NCI-H1417 treated with DMSO at 0.1 percent for 48 hours (cell line): Measurements from ENCODE around the gene CAPG.

Experiments used
- DNase-seq: peaks from one replicate; lab custom pipeline; 2025; lab: John Stamatoyannopoulos, UW

Gene CAPG

DNA sequence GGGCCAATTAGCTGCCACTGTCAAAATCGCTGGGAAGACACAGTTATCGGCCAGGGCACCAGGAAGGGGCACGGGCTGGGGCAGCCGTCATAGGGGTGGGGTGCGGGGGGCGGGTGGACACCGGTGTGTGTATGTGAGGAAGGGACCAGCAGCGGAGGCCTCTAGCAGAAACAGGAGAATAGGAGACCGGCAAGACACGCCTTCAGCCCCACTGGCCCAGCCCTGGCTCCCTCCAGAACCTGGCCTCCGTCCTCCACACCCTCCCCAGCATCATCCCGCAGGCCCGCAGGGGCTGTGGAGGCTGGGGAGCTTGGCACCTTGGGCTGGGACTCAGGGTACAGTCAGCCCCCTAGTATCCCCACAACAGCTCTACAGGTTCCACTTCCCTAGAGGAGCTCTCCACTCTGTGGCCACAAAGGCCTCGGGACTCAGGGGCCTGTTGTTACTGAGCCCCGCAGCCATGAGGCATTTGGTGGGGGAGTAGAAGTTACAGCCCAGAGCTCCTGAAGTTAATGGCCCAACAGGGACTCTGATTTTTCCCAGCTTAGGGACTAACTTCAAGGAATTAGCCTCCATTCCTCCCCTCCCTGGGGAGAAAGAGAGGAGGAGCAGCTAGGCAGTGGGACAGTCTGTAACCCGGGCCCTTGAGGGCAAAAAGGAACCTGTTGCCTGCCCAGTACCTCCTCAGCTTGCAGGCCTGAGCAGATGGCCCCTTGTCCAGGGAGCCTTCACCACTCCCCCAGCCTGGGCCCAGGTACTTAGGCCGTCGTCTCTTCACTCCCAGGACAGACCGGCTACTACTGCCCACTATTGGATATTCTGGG, 28.2 kb upstream of the CAPG start:
- DNase-seq = no peak

DNA sequence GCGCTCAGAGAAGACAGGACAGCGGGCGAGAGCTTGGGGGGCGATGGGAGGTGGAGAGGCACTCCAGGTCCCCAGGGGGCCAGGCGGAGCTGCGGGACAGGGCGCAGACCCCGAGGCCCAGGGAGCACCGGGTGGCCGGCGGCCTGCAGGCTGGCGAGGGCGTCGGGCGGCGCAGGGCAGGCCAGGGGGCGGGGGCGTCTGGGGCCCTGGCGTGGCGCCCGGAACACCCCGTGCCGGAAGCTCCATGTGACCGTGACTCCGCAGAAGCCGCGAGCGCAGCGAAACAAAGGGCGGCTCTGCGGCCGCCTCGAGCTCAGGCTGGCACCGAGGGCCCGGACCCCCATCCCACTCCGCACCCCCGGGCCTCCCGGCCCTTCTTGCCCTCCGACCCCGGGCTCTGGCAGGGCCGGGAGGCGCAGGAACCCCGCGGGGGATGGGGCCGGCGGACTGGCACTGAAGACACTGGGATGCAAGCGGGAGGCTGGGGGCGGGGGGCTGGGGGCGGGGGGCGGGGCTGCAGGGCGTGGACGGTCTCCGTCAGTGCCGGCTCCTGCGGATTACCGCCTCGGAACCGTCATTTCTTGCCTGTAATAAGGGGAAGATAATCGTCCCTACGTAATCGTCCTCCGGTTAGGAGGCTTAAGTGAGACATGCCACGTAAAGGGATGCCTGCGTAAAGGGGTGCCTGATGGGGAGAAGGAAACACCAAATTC, 27.5 kb upstream of the CAPG start:
- no peak for DNase-seq

DNA sequence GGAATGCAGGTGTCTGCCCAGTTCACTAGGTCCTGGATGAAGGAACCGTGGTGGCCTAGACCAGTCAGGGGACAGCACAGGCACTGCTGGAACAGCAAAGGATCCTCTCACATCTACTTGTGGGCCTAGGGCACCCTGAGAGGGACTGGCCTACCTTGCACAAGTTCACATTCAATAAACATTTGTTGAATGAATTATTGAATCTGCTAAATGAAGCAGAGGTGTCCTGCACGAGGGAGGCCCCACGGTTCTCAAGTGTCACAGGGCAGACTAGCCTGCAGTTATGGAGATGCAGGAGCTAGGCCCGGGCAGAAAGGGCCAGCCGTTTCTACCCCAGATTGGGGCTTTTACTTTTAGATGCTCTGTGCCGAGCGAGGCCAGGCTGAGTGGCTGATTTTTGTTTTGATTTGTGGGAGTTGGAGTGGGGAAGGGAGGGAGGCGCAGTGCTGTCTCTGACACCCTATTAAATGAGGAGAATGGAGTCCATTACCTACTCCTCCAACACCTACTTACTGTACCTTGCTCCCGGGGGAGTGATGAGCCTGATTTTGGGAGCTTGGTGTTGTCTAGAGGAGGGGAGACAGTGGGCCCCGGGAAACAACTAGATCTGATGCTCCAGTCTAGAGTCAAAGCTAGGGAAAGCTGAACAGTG, 26.8 kb upstream of the CAPG start:
- no peak for DNase-seq

DNA sequence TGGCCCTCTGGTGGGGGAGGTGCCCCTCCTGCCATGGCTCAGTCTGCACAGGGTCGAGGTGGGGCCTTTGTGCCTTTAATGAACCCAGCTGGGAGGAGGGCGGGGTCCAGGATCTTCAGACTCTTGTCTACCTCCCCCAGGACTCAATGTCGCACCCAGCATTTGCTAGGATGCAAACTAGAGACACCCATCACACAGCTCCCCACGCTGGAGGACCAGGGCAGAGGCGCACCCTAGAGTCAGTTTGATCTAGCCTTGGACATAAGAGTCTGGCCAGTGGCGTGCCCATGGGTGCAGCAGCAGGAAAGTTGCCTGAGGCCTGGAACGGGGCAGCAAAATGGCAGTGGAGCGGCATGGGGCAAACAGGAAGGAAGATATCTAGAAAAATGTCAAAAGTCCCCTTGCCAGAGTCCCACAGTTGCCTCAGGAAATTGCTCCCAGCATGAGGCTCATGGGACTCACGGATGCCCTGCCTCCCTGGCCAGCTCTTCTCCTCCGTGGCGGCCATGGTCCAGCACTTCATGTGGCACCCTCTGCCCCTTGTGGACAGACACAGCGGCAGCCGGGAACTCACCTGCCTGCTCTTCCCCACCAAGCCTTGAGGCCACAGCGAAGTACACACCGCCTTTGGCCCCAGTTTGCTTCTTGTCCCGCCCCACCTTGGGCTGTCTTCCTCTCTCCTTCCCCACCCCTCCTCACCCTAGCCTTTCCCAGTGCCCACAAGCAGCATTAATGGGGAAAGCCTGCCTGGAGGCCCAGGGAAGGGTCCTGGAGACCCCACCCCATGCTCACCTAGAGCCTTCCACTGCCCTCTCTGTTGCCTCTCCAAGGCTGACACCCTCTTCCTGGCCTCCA, 26.0 kb upstream of the CAPG start:
- DNase-seq = no peak

DNA sequence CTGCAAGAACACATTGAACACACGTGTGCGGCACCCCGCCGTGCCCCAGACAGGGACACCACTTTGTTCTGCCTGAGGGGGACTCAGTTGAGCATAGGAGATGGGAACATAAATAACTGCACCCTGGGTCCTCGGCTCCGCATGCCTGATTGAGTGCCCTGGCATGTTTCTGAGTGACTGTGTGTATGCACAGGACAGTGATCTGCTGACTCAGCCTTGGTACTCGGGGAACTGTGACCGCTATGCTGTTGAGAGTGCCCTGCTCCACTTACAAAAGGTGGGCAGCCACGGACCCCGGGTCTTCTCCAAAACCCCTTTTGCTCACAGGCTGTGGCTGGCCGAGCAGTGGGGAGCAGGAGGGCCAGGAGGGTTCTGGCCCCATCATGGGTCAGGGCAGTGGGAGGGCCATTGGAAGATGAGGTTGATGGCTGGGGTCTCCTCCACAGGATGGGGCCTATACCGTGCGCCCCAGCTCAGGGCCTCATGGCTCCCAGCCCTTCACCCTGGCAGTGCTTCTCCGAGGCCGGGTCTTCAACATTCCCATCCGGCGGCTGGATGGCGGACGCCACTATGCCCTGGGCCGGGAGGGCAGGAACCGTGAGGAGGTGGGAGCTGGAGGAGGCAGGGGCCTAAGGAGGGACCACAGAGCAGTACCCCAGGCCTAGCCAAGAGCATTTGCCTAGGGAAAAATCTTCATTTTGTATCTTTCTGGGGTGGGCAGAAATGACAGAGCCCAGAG, 25.2 kb upstream of the CAPG start:
- no peak for DNase-seq

DNA sequence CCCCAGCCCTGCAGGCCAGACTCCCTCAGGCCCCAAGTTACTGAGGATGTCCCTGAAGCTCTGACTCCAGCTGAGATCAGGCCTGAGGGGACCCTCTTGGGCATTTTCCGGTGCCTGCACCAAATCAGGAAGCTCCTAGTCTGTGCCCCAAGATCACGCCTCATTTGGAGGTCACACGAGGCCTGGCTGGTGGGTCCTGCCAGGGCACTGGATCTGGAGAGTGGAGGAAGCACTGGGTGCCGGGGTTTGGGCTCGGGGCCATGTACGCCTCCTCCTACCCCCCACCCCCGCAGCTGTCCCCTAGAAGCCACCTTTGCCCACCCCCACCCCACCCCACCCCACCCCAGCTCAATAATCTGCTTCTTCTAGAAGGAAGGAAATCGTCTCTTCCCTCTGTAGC, 24.5 kb upstream of the CAPG start:
- DNase-seq = no peak

DNA sequence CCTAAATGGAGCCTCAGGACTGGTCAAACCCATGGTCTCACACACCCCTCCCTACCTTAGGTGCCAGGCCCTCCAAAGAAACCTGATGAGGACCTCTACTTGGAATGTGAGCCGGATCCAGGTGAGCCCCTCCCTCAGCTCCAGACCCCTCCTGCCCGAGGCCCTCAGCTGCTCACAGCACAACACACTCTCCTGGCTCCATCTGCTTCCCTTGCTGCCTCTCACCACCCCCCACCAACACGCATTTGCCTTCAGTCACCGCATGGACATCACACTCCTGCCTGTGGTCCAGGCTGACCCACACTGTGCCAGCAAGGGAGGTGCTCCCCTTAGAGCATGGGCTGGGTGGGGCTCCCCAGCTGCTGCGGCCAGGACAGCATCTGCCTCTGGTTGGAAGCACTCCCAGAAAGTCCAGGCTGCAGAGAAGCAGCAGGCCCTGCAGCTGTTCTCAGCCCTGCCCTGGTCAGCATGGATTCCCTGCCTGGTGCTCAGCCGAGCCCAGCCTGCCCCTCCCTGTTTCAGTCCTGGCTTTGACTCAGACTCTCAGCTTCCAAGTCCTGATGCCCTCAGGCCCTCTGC, 23.4 kb upstream of the CAPG start:
- no peak for DNase-seq

DNA sequence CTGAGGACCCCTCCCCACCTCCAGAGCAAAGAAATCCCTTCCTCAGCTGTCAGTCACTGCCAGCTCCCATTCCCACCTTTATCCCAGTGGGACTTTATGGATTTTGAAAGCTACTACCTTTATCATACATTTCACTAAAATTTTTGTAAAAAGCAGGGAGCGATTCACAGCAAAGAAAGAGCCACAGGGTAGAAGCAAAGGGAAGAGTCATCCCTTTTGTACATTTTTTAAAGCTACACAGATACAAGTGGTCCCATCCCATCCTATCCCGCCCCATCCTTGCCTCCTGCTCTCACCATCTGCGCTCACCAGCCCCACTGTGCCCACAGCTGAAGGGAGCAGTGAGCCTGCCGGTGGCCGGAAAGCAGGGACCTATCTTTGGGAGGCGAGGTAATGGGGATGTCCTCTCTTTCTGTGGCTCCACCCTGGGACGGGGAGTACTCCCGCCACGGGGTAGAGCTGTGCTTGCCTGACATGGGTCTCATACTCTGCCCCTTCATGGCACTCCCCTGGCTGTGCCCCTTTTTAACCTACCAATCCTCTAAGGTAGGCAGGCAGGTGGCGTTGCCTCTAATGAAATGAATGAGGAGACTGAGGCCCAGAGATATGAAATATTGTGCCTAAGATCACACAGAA, 21.5 kb upstream of the CAPG start:
- no peak for DNase-seq

DNA sequence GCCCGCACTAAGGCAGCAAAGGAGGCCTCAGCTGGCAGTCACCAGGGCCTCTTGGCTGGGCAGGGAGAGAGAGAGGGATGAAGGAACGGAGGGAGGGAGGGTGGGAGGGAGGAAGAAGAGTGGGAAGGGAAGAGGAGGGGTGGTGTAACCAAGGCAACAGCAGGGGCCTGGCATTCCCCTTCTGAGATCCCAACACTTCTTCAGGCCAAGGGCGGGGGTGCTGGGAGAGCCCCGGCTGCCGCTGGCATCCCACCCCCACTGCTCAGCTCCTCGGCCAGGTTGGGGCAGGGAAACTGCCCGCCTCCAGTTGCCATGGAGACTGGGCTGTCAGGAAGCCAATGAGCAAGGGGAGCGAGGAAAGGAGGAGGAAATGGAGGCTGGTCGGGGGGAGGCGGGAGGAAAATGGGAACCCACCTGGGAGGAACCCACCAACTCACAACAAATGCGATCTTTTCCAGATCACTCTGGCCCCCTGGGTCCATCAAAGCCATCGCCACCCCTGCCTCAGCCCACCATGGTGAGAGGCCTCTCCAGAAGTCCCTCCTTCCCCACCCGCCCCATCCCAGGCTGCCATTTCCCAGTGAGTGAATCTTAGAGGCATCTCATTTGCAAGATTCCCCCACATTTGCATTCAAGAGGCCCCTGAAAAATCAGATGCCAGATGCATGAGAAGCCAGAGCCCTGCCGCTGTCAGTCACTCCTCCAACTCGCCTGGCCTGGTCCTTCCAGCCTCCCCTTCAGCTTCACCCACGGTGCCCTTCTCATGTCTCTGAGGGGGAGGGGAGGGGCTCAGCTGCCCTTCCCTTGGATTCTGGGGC, 20.8 kb upstream of the CAPG start:
- no peak for DNase-seq

DNA sequence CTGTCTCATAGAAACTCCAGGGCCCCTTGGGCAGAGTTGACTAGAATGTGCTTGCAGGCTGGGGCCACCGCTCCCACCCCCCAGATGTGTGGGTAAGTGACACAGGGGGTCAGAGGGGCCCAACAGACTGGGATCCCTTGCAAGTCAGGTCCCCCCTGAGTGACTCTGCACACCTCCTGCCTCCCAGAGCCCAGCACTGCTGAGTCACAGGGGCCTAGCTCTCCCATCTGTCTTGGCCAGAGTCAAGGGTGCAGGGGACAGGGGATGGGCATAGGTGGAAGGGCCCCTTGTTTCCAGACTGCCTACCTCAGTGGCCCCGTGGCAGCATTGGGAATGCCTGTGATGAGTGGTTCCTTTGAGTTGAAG, 19.7 kb upstream of the CAPG start:
- no peak for DNase-seq

DNA sequence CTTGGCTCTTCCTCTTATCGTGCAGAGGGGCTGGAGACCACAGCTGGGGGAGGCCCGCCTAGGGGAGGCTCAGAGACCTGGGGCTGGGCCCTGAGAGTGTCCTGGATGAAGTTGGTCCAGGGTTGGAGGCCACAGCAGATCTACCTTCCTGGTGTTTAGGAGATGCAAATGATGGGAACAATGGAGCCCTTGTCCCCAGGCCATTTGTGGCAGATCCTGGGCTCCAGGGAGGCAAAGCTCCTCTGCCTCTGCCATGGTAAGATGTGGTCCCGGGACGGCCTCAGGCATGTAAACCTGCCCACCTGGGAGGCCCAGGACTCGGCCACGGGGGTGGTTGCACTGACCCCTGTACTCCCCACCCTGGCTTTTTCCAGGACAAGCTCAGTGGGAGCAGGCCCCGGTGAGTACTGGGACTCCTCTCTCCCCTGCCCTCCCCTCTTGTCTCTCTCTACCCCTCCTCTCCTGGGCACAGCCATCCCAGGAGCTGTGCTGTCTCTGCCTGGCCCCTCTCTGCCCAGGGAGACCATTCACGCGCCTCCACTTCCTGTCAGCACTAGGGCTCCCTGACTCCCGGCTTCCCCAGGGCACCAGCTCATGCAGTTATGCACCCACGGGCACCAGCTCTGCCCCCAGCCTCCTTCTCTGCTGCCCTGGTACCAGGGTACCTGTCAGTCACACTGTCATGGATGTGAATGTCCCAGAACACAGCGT, 19.2 kb upstream of the CAPG start:
- no peak for DNase-seq

DNA sequence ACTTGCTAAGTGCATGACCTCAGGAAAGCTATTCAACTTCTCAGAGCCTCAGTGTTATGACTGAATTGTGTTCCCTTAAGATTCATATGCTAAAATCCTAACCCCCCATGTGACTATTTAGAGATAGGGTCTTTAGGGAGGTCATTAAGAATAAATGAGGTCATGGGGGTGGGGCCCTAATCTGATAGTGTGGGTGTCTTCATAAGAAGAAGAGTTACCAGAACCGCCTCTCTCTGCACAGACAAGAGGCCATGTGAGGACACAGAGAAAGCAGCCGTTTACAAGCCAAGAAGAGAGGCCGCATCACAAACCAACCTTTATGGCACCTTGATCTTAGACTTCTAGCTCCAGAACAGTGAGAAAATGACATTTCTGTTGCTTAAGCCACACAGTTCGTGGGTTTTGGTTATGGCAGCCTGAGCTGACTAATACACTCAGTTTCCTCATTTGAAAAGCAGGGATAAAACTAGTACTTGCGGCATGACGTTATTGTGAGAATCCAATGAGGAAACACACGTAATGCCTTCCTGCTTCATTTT, 18.2 kb upstream of the CAPG start:
- no peak for DNase-seq

DNA sequence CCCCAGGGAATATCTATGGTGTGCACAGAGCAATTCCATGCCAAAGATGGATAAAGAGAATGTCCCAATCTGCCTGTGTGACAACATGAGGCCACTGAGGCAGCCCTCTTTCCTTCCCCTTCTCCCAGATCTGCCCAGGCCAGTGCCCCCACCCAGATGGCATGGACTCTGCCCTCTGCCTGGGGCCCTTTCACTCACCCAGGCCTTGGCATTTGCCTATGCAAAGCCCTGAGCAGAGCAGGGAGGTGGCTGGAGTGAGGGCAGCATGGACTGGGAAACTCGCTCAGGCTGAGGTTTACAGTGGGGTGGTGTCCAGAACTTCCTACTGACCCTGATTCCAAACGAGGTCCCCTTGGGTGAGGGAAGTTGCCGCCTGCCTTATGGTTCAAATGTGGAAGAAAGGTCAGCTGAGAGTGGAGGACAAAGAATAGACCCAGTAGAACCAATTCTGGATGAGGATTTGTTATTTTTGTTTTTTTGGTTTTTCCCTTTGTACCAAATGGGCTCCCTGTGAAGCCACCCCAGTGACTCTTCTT, 17.2 kb upstream of the CAPG start:
- no peak for DNase-seq

DNA sequence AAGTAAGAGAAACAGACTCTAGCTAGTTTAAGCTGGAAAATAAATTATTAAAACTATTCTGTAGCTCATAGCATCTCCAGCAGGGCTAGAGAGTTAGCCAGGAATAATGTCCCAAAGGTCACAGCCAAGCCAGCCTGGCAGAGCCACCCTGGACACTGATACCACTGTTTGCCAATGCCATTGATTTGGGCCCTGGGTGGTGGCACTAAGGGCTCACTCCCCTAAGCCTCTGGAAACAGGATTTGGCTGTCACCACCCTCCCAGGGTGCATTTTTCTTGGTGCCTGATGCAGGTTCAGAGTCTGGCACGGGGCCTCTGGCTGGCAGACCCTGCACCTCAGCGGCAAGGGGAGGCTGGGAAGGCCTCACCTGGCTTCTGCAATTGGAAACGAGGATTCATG, 15.4 kb upstream of the CAPG start:
- no peak for DNase-seq

DNA sequence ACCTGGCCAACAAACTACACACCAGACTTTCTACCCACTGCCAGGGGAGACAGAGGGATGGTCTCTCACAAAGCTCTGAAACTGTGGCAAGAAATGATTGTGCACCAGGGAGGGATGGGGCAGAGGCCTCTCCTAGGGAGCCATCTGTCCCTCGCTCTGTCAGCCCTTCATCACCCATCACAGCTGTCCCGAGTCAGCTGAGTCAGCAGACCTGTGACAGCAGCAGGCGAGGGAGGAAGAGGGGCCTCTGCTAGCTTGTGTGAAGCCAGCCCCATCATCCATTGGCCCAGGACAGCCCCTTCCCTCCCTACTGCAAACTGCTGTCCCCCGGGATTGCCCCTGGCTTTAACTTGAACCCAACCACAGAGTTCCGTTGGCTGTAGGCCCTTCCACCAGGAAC, 13.4 kb upstream of the CAPG start:
- no peak for DNase-seq

DNA sequence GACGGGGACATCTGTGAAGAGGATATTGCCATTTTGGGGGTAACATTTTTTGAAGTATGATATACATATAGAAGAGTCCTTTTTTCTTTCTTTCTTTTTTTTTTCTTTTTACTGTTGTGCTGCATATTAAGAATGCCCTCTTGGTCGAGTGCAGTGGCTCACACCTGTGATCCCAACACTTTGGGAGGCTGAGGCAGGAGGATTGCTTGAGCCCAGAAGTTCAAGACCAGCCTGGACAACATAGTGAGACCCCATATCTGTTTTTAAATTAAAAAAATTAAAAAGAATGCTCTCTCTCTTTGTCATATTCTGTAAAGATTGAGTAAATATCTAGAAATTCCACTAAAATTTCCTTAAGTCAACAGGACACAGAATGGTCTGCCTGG, 11.9 kb upstream of the CAPG start:
- no peak for DNase-seq

DNA sequence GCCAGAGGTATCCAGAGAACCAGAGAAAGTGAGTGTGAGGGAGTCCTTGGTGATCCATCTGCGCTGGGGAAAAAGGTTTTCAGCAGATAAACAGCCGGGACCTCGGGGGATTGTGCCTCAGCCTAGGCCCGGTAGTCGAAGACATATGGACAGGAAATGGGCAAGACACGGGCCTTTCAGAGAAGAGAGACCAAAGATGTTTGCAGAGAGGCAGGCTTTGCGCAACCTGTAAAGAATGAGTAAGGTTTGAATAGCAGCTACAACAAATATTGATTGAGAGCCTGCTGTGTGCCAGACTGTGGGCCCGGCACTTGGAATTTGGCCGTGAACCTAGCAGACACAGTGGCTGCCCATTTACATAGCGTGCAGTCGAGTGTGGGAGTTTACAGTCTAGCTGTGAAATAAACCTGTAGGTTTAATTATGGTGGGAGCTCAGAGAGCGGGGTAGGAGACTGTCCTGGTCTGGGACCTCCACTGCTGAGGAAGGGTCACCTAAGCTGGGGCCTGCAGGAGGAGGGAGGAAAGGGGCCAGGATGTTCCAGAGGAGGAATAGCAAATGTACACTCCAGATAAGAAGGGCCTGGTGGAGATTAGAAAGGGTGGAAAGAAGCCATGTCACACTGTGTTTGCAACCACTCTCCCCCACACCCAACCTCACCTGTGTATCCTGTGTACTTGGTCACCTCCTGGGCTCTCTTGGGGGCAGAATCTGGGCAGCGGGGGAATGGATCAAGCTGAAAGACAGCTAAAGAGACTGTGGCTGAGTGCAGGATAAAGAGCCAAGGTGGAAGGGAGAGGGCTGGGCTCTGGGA, 11.3 kb upstream of the CAPG start:
- no peak for DNase-seq
